DOHH2 (cell line): Measurements from ENCODE around the gene FANK1.
"Not testable (repeated sequence)": the region's sequence is repeated elsewhere in the genome, so short reads cannot be mapped to it uniquely, and the experiment has no call there.

Source experiments
- H3F3A ChIP-seq: fragments of 200-600 bp; sonication (generic), shearing (Covaris generic); 2 replicates; pipeline ENCODE4 v1.6.0; 2016; ENCODE audit warnings: antibody characterized with exemption, mild to moderate bottlenecking; ENCODE audit not compliant: control insufficient read depth, insufficient read depth
- H3K27ac ChIP-seq: fragments of 200-600 bp; sonication (generic); 2 replicates; pipeline ENCODE4 v1.5.1; 2014; ENCODE audit warnings: low read depth, mild to moderate bottlenecking, low read length, moderate library complexity
- H3K27me3 ChIP-seq: fragments of 200-600 bp; sonication (generic); 2 replicates; pipeline ENCODE4 v1.6.1; 2014; ENCODE audit warnings: mild to moderate bottlenecking, low read length, mixed read lengths; ENCODE audit not compliant: control insufficient read depth
- H3K36me3 ChIP-seq: fragments of 200-600 bp; sonication (generic); 2 replicates; pipeline ENCODE4 v1.6.1; 2014; ENCODE audit warnings: mild to moderate bottlenecking, low read length, moderate library complexity, mixed read lengths; ENCODE audit not compliant: control insufficient read depth
- H3K4me1 ChIP-seq: fragments of 200-600 bp; sonication (generic); 2 replicates; pipeline ENCODE4 v1.6.1; 2014; ENCODE audit warnings: mild to moderate bottlenecking, low read length, mixed read lengths; ENCODE audit not compliant: control insufficient read depth
- H3K4me2 ChIP-seq: fragments of 200-600 bp; sonication (generic); 2 replicates; pipeline ENCODE4 v1.6.0; 2014; ENCODE audit warnings: mild to moderate bottlenecking, low read length, moderate library complexity
- H3K4me3 ChIP-seq: fragments of 200-600 bp; sonication (generic); 2 replicates; pipeline ENCODE4 v1.5.1; 2014; ENCODE audit warnings: mild to moderate bottlenecking, low read length, mixed read lengths
- H3K79me2 ChIP-seq: fragments of 200-600 bp; sonication (generic); 2 replicates; pipeline ENCODE4 v1.6.1; 2014; ENCODE audit warnings: mild to moderate bottlenecking, low read length, mixed read lengths; ENCODE audit not compliant: control insufficient read depth
- H3K9me2 ChIP-seq: fragments of 200-600 bp; sonication (generic); replicated peaks from 2 replicates; pipeline ENCODE4 v1.6.1; 2014; ENCODE audit warnings: mild to moderate bottlenecking, low read length, mixed read lengths; ENCODE audit not compliant: control insufficient read depth
- H3K9me3 ChIP-seq: fragments of 200-600 bp; sonication (generic); 2 replicates; pipeline ENCODE4 v1.6.1; 2014; ENCODE audit warnings: antibody characterized with exemption, low read length, mixed read lengths; ENCODE audit not compliant: control insufficient read depth, insufficient read depth
- H4K20me1 ChIP-seq: fragments of 200-600 bp; sonication (generic); 2 replicates; pipeline ENCODE4 v1.6.0; 2014; ENCODE audit warnings: low read depth, mild to moderate bottlenecking, antibody characterized with exemption, low read length, moderate library complexity; ENCODE audit not compliant: control insufficient read depth, insufficient read depth
- EZH2phosphoT487 ChIP-seq: fragments of 200-600 bp; sonication (generic); IDR thresholded peaks from 2 replicates; pipeline ENCODE4 v1.6.1; 2017; ENCODE audit warnings: borderline replicate concordance, mild to moderate bottlenecking, antibody characterized with exemption, low read length, moderate library complexity, mixed read lengths
- TF ChIP-seq, protein P1 (sequence below): fragments of 200-600 bp; sonication (generic); IDR thresholded peaks from one replicate; pipeline ENCODE4 v1.5.1; 2014; ENCODE audit warnings: antibody characterized with exemption, mild to moderate bottlenecking, low read depth, low read length; ENCODE audit not compliant: poor library complexity, severe bottlenecking

The FANK1 gene

DNA sequence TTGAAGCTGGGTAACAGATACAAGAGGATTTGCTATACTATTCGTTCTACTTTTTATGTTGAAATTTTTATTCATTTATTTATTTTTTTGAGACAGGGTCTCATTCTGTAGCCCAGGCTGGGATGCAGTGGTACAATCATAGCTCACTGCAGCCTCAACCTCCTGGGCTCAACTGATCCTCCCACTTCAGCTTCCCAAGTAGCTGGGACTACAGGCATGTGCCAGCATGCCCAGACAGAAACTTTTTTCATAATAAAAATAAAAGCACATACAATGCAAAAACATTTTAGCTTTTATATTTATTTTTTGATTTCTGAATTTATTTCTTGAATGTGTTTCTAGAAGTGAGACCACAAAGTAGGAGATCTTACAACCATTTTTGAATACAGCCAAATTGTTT is 71.2 kb downstream of the FANK1 start:
- Histone ChIP-seq H3K27ac (no peak overlapping the region), H3F3A (no peaks in the 10 kb centered on the region), H4K20me1 (no peaks in the 10 kb centered on the region), H3K4me2 (no peak overlapping the region), H3K4me1 (no peaks in the 10 kb centered on the region), H3K9me2 (no peaks in the 10 kb centered on the region), H3K9me3 (no peaks in the 10 kb centered on the region), H3K36me3 (no peaks in the 10 kb centered on the region), H3K27me3 (peaks cover 2% of the 10 kb centered on the region; the same call in 1 of the 2 replicates), H3K4me3 (no peak overlapping the region), H3K79me2 (no peaks in the 10 kb centered on the region)
- TF ChIP-seq, protein P1, sequence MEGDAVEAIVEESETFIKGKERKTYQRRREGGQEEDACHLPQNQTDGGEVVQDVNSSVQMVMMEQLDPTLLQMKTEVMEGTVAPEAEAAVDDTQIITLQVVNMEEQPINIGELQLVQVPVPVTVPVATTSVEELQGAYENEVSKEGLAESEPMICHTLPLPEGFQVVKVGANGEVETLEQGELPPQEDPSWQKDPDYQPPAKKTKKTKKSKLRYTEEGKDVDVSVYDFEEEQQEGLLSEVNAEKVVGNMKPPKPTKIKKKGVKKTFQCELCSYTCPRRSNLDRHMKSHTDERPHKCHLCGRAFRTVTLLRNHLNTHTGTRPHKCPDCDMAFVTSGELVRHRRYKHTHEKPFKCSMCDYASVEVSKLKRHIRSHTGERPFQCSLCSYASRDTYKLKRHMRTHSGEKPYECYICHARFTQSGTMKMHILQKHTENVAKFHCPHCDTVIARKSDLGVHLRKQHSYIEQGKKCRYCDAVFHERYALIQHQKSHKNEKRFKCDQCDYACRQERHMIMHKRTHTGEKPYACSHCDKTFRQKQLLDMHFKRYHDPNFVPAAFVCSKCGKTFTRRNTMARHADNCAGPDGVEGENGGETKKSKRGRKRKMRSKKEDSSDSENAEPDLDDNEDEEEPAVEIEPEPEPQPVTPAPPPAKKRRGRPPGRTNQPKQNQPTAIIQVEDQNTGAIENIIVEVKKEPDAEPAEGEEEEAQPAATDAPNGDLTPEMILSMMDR: no peak
- TF ChIP-seq EZH2phosphoT487: no peak

DNA sequence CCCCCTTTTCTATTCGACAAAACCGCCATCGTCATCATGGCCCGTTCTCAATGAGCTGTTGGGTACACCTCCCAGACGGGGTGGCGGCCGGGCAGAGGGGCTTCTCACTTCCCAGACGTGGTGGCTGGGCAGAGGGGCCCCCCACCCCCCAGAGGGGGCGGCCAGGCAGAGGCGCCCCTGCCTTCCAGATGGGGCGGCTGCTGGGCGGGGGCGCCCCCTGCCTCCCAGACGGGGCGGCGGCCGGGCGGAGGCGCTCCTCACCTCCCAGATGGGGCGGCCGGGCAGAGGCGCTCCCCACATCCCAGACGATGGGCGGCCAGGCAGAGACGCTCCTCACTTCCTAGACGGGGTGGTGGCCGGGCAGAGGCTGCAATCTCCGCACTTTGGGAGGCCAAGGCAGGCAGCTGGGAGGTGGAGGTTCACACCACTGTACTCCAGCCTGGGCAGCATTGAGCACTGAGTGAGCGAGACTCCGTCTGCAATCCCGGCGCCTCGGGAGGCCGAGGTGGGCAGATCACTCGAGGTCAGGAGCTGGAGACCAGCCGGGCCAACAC is 73.8 kb downstream of the FANK1 start:
- not testable (repeated sequence) for H3K4me2 ChIP-seq, H3K4me3 ChIP-seq, H3K36me3 ChIP-seq, H3K27ac ChIP-seq, H3K79me2 ChIP-seq, H4K20me1 ChIP-seq, H3K27me3 ChIP-seq, H3K9me3 ChIP-seq, H3K9me2 ChIP-seq, H3F3A ChIP-seq, H3K4me1 ChIP-seq

DNA sequence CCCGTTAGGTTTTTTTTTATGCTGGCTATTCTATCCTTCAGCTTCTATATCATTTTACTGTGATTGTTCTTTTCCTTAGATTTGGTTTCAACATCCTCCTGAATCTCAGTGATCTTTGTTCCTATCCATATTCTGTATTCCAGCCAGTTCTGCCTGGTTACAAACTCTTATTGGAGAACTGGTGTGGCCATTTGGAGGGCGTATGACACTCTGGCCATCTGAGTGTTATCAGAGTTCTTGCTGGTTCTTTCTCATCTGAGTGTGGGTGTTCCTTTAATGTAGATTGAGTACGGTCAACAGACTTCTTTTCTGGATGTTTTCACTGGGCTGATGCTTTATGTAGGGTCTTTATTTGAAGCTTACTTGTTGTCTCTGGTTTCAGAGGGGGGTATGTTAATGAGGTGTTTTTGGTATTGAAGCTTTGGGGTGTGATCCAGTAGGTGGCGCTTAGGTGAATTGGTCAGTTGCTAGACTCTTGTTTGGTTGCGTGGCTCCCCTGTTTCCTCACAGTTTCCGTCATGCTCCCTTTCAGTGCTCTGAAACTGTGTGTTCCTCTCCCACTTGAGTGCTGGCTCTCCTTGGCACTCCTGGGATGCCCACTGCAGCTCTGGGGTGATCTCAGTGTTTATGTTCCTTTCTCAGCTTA is 80.7 kb downstream of the FANK1 start:
- no peaks in the 10 kb centered on the region for H3K9me2 ChIP-seq
- no peaks in the 10 kb centered on the region for H3K79me2 ChIP-seq
- H4K20me1 ChIP-seq: no peaks in the 10 kb centered on the region
- no peaks in the 10 kb centered on the region for H3K27me3 ChIP-seq
- no peaks in the 10 kb centered on the region for H3F3A ChIP-seq
- H3K27ac ChIP-seq: no peak overlapping the region
- H3K36me3 ChIP-seq: no peaks in the 10 kb centered on the region
- H3K4me1 ChIP-seq: no peaks in the 10 kb centered on the region
- no peak overlapping the region for H3K4me3 ChIP-seq
- TF ChIP-seq EZH2phosphoT487: no peak
- TF ChIP-seq, protein P1: peak; percentile 50
- no peaks in the 10 kb centered on the region for H3K9me3 ChIP-seq
- no peak overlapping the region for H3K4me2 ChIP-seq

DNA sequence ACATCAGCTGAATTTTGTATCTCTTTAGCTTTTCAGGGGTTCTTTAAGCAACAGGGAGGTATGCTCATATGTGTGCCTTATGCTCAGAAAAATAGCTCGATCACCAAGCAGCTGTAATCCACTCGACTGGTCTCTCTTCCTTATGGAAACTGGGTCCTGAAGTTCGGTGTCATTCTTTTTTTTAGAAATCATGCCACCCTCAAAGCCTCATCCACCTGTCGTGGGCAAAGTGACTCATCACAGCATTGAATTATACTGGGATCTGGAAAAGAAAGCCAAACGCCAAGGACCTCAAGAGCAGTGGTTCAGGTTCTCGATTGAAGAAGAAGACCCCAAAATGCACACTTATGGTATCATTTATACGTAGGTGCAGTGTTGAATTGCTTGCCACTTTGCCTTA is 83.6 kb downstream of the FANK1 start:
- H3K4me1 ChIP-seq: no peaks in the 10 kb centered on the region
- H3K36me3 ChIP-seq: no peaks in the 10 kb centered on the region
- no peaks in the 10 kb centered on the region for H3K9me2 ChIP-seq
- peaks cover 3% of the 10 kb centered on the region for H3K27me3 ChIP-seq
- H4K20me1 ChIP-seq: no peaks in the 10 kb centered on the region
- no peak overlapping the region for H3K27ac ChIP-seq
- H3K4me3 ChIP-seq: no peak overlapping the region
- no peak overlapping the region for H3K4me2 ChIP-seq
- no peaks in the 10 kb centered on the region for H3F3A ChIP-seq
- H3K9me3 ChIP-seq: no peaks in the 10 kb centered on the region
- no peaks in the 10 kb centered on the region for H3K79me2 ChIP-seq
- TF ChIP-seq, protein P1: no peak
- no peak for TF ChIP-seq EZH2phosphoT487
